H1 (cell line): ENCODE data around the gene NELL2. TPM values are rescaled to one million over a fixed set of nuclear protein-coding genes. Genes with fewer than 3 reads are reported as not detected.

Experiments used
- CTCF ChIA-PET: fragments of 300-600 bp; sonication (Branson Sonifier 250); formaldehyde crosslinking; loops from one replicate; lab custom pipeline; 2021; ENCODE audit not compliant: partially characterized antibody; lab: Charles Lee
- POLR2A ChIA-PET: fragments of 300-600 bp; sonication (Branson Sonifier 250); formaldehyde crosslinking; loops from one replicate; lab custom pipeline; 2021; ENCODE audit warnings: inconsistent platforms; ENCODE audit not compliant: partially characterized antibody; lab: Charles Lee
- DNase-seq, 2 experiments: peaks; one replicate each; pipeline versions ENCODE4 v3.0.0 to v3.0.0-alpha.2; 2010 to 2022; ENCODE audit warnings: low spot score in 2 of 2, low read depth in 1 of 2, mixed read lengths in 1 of 2
- FAIRE-seq: peaks from 2 replicates; lab custom pipeline; 2011; peaks lifted over from hg19 to GRCh38; lab: Jason Lieb, UNC
- H2AFZ ChIP-seq: 2 replicates; pipeline ENCODE4 v1.8.1; 2012; ENCODE audit warnings: low read length, inconsistent platforms
- H2AK5ac ChIP-seq: 2 replicates; pipeline ENCODE4 v1.6.1; 2013; ENCODE audit warnings: low read depth, low read length
- H2BK120ac ChIP-seq: replicated peaks from 2 replicates; pipeline ENCODE3; 2013; ENCODE audit warnings: low read depth, low read length, inconsistent platforms
- H2BK12ac ChIP-seq: 2 replicates; pipeline ENCODE4 v1.6.1; 2013; ENCODE audit warnings: low read depth, low read length
- H2BK15ac ChIP-seq: 2 replicates; pipeline ENCODE4 v1.6.1; 2013; ENCODE audit warnings: low read length
- H2BK20ac ChIP-seq: 2 replicates; pipeline ENCODE4 v1.6.1; 2013; ENCODE audit warnings: low read length
- H2BK5ac ChIP-seq: 2 replicates; pipeline ENCODE4 v1.6.1; 2013; ENCODE audit warnings: low read depth, low read length
- H3K14ac ChIP-seq: 2 replicates; pipeline ENCODE4 v1.6.1; 2013; ENCODE audit warnings: inconsistent platforms; ENCODE audit not compliant: insufficient read length
- H3K18ac ChIP-seq: 2 replicates; pipeline ENCODE4 v1.6.1; 2013; ENCODE audit warnings: low read length; ENCODE audit errors: extremely low read depth
- H3K23ac ChIP-seq: 2 replicates; pipeline ENCODE4 v1.6.1; 2013; ENCODE audit warnings: inconsistent platforms; ENCODE audit not compliant: insufficient read length
- H3K23me2 ChIP-seq: 2 replicates; pipeline ENCODE4 v1.6.1; 2013; ENCODE audit warnings: low read depth, low read length
- H3K27ac ChIP-seq: 2 replicates; pipeline ENCODE4 v1.6.1; 2011; ENCODE audit warnings: low read depth, low read length, inconsistent platforms
- H3K27me3 ChIP-seq, 4 experiments: replicated peaks in 1 of 4; 1 replicate in 1 of 4; 2 replicates in 3 of 4; pipeline versions ENCODE4 v1.6.1 to v1.8.1; 2011 to 2013; ENCODE audit warnings: low read length in 3 of 4, mild to moderate bottlenecking in 3 of 4, inconsistent platforms in 2 of 4, mixed read lengths in 2 of 4, moderate library complexity in 1 of 4; ENCODE audit not compliant: control insufficient read depth in 3 of 4, insufficient read depth in 3 of 4; ENCODE audit errors: extremely low read depth in 1 of 4
- H3K36me3 ChIP-seq, 4 experiments: 2 replicates each; pipeline versions ENCODE4 v1.6.1 to v1.8.1; 2011 to 2013; ENCODE audit warnings: mild to moderate bottlenecking in 4 of 4, low read length in 3 of 4, moderate library complexity in 2 of 4, control low read depth in 1 of 4, inconsistent platforms in 1 of 4; ENCODE audit not compliant: insufficient read depth in 4 of 4, control insufficient read depth in 2 of 4
- H3K4ac ChIP-seq: replicated peaks from 2 replicates; pipeline ENCODE3; 2013; ENCODE audit warnings: low read length, low read depth, mixed read lengths, inconsistent platforms; ENCODE audit not compliant: insufficient read length
- H3K4me1 ChIP-seq, 4 experiments: replicated peaks in 1 of 4; 1 replicate in 1 of 4; 2 replicates in 3 of 4; pipeline versions ENCODE4 v1.6.1 to v1.8.1; 2011 to 2013; ENCODE audit warnings: low read length in 3 of 4, inconsistent platforms in 2 of 4, mixed read lengths in 1 of 4; ENCODE audit not compliant: insufficient read depth in 4 of 4, control insufficient read depth in 3 of 4
- H3K4me2 ChIP-seq, 2 experiments: 2 replicates each; pipeline versions ENCODE4 v1.6.1 to v1.8.1; 2011 to 2013; ENCODE audit warnings: low read depth in 2 of 2, low read length in 2 of 2, control low read depth in 1 of 2, inconsistent platforms in 1 of 2, mild to moderate bottlenecking in 1 of 2; ENCODE audit not compliant: insufficient read depth in 1 of 2
- H3K4me3 ChIP-seq, 4 experiments: fragments of 200-600, 300-600 bp in 1 of 4; sonication (generic), shearing (Covaris generic), sonication (Bioruptor Twin) in 1 of 4; 2 replicates each; pipeline versions ENCODE4 v1.5.1 to v1.8.1; 2011 to 2016; ENCODE audit warnings: low read length in 4 of 4, low read depth in 3 of 4, control low read depth in 2 of 4, inconsistent platforms in 2 of 4, mild to moderate bottlenecking in 2 of 4, mixed read lengths in 1 of 4, moderate library complexity in 1 of 4; ENCODE audit not compliant: insufficient read depth in 2 of 4; ENCODE audit errors: extremely low read depth in 1 of 4
- H3K56ac ChIP-seq: replicated peaks from 2 replicates; pipeline ENCODE3; 2013; ENCODE audit warnings: low read depth, mild to moderate bottlenecking, mixed read lengths, low read length, inconsistent platforms; ENCODE audit not compliant: insufficient read length
- H3K79me1 ChIP-seq: 2 replicates; pipeline ENCODE4 v1.6.1; 2013; ENCODE audit warnings: low read depth, low read length, control low read depth
- H3K79me2 ChIP-seq, 2 experiments: 2 replicates each; pipeline versions ENCODE4 v1.6.1 to v1.8.1; 2012 to 2013; ENCODE audit warnings: low read length in 2 of 2, mild to moderate bottlenecking in 2 of 2, inconsistent platforms in 1 of 2; ENCODE audit not compliant: insufficient read depth in 2 of 2, control insufficient read depth in 1 of 2
- H3K9ac ChIP-seq, 4 experiments: replicated peaks in 1 of 4; 1 replicate in 1 of 4; 2 replicates in 3 of 4; pipeline versions ENCODE4 v1.6.1 to v1.8.1; 2011 to 2013; ENCODE audit warnings: low read depth in 3 of 4, low read length in 3 of 4, control low read depth in 2 of 4, mild to moderate bottlenecking in 2 of 4, moderate library complexity in 2 of 4, inconsistent platforms in 1 of 4; ENCODE audit errors: extremely low read depth in 1 of 4
- H3K9me3 ChIP-seq, 2 experiments: 2 replicates each; pipeline versions ENCODE4 v1.6.1 to v1.8.1; 2012 to 2013; ENCODE audit warnings: mild to moderate bottlenecking in 2 of 2, moderate library complexity in 2 of 2, control low read depth in 1 of 2, inconsistent platforms in 1 of 2, low read depth in 1 of 2, low read length in 1 of 2, mixed read lengths in 1 of 2; ENCODE audit not compliant: insufficient read depth in 2 of 2
- H4K20me1 ChIP-seq, 2 experiments: replicated peaks in 1 of 2; 2 replicates each; pipeline versions ENCODE3 to v1.8.1; 2011 to 2013; ENCODE audit warnings: inconsistent platforms in 2 of 2, low read length in 2 of 2, mild to moderate bottlenecking in 1 of 2; ENCODE audit not compliant: insufficient read depth in 2 of 2, control insufficient read depth in 1 of 2
- H4K5ac ChIP-seq: 2 replicates; pipeline ENCODE4 v1.6.1; 2013; ENCODE audit warnings: low read length, low read depth, mixed read lengths, inconsistent platforms; ENCODE audit not compliant: insufficient read length
- H4K8ac ChIP-seq: 2 replicates; pipeline ENCODE4 v1.8.0; 2013; ENCODE audit warnings: mild to moderate bottlenecking, moderate library complexity, low read length, inconsistent platforms; ENCODE audit not compliant: insufficient read depth; ENCODE audit errors: extremely low read depth
- H4K91ac ChIP-seq: replicated peaks from 2 replicates; pipeline ENCODE3; 2013; ENCODE audit warnings: low read length, mixed read lengths, inconsistent platforms; ENCODE audit not compliant: insufficient read length
- BACH1 ChIP-seq: IDR thresholded peaks from 2 replicates; pipeline ENCODE4 v1.6.1; 2012; ENCODE audit warnings: low read length, improper control_type of control experiment
- BRCA1 ChIP-seq: IDR thresholded peaks from 2 replicates; pipeline ENCODE4 v1.6.1; 2012; ENCODE audit warnings: low read depth, low read length, improper control_type of control experiment
- CBX5 ChIP-seq: fragments of 300-800, 300-1000 bp; sonication (generic); IDR thresholded peaks from 2 replicates; pipeline ENCODE4 v1.7.1; 2016; ENCODE audit warnings: antibody characterized with exemption, low read length, low read depth
- CBX8 ChIP-seq: fragments of 300-800, 300-1000 bp; sonication (generic); IDR thresholded peaks from 2 replicates; pipeline ENCODE4 v1.7.1; 2016; ENCODE audit warnings: low read depth, low read length, borderline replicate concordance
- FOSL1 ChIP-seq: IDR thresholded peaks from 2 replicates; pipeline ENCODE4 v1.6.1; 2011; ENCODE audit warnings: mild to moderate bottlenecking, low read depth, low read length, moderate library complexity; ENCODE audit not compliant: insufficient read depth
- SIN3A ChIP-seq, 2 experiments: IDR thresholded peaks in 1 of 2; conservative IDR thresholded peaks in 1 of 2; 2 replicates each; pipeline ENCODE4 v1.6.1; 2011 to 2012; ENCODE audit warnings: low read length in 2 of 2, improper control_type of control experiment in 1 of 2, low read depth in 1 of 2, mild to moderate bottlenecking in 1 of 2
- WGBS, 2 experiments: shearing (Covaris generic) in 1 of 2; methylation state at CpG; one replicate each; pipeline versions ENCODE4 v1.1.6 to v1.1.7; 2013 to 2015; ENCODE audit warnings: low lambda C conversion rate in 2 of 2, mixed read lengths in 2 of 2, inconsistent platforms in 1 of 2, low coverage in 1 of 2, missing lambda C conversion rate in 1 of 2; ENCODE audit not compliant: insufficient replicate concordance in 2 of 2, insufficient coverage in 1 of 2, insufficient read length in 1 of 2; ENCODE audit errors: extremely low coverage in 1 of 2, missing lambda C conversion rate in 1 of 2; 5-methylcytosine and 5-hydroxymethylcytosine counted together
- polyA plus RNA-seq, 7 experiments: library from polyadenylated mRNA; depleted of rRNA in 3 of 7; stranded (reverse) in 5 of 7; unstranded in 2 of 7; fragments of >200 nt in 5 of 7; fragments of 200-250 nt in 2 of 7; gene quantifications; 1 replicate in 5 of 7; 2 replicates in 1 of 7; 4 replicates in 1 of 7; pipeline versions ENCODE4 v1.2.1 to v1.2.3, GENCODE V29; 2011 to 2013; ENCODE audit warnings: missing spikeins in 2 of 7, mixed read lengths in 2 of 7
- total RNA-seq: library from RNA; stranded (reverse); fragmentation: NEBNext Ultra II Directional; extraction: Animal tissue kit (Norgen Biotek cat#: 25700); gene quantifications from 2 replicates; pipeline ENCODE4 v1.2.1, GENCODE V29; 2021

NELL2 gene
- total and polyA plus RNA-seq, 2 of the 8 experiments (the other 6 are each of a cell fraction or from before 2014, with no cell fraction given) = 54.2 to 56.8 TPM

DNA sequence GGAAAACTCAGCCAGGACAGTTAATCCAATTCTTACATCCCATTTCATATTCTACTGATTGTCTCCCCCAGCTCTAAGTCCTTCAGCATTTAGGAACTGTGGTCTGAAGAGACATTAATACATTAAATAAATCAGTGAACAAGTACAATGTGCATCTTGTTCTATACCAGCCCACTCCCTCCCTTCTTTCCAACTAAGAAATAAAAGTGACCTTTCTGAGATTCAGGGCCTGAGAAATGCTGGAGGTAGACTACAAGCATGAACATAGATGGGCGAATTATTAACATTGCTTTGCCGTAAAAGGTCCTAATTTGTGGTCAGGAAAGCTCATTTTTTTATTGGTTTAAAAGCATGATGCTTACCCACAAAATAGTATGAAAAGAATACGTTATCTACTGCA, 113.1 kb downstream of the NELL2 start:
- Histone ChIP-seq H3K27me3 (no peaks in the 10 kb centered on the region), H3K79me2 (no peaks in the 10 kb centered on the region), H3K79me1 (no peaks in the 10 kb centered on the region), H3K4me2 (no peak overlapping the region), H3K23me2 (no peaks in the 10 kb centered on the region), H2BK120ac (no peak overlapping the region), H2AK5ac (no peak overlapping the region), H3K27ac (no peak overlapping the region), H4K5ac (no peak overlapping the region), H4K8ac (no peak overlapping the region), H2BK15ac (no peak overlapping the region), H3K4me3 (no peak overlapping the region), H2BK20ac (no peak overlapping the region), H3K23ac (no peak overlapping the region), H3K36me3 (no peaks in the 10 kb centered on the region), H2BK12ac (no peak overlapping the region), H3K56ac (no peak overlapping the region), H3K9ac (no peak overlapping the region), H2BK5ac (no peak overlapping the region), H4K20me1 (no peaks in the 10 kb centered on the region), H3K14ac (no peak overlapping the region), H3K4me1 (peaks cover 2 to 3% (median 3%) of the 10 kb centered on the region in 4 experiments; a peak in 4 of 7 replicates), H3K4ac (no peak overlapping the region), H3K18ac (no peak overlapping the region), H3K9me3 (no peaks in the 10 kb centered on the region), H2AFZ (no peak overlapping the region), H4K91ac (no peak overlapping the region)
- CTCF ChIA-PET = interaction anchor here (1.2 to 1.6 kb wide), 3 partner anchors 12 to 446 kb away, joined by 3 to 4 read pairs (median 3); no protein-coding TSS in a partner anchor
- WGBS, 2 experiments = 80% methylated on average over 3 of the region's 3 CpGs; no CpG with 5 or more reads in 1 of the 2 experiments
- no peak for FAIRE-seq
- no peak for DNase-seq
- TF ChIP-seq FOSL1 = no peak
- TF ChIP-seq BACH1 = no peak
- TF ChIP-seq CBX5 = no peak
- no peak for TF ChIP-seq BRCA1
- TF ChIP-seq SIN3A (conservative IDR thresholded peaks at IDR 0.05 in 1 of 2, IDR thresholded peaks at IDR 0.05 in 1 of 2; ENCODE audit: low read depth in 1 of 2, low read length in 2 of 2) = no peak
- TF ChIP-seq CBX8 = no peak
- POLR2A ChIA-PET = no interaction called here
